ENCODE results near the gene ACVR1C.
"Not testable (repeated sequence)": the region's sequence is repeated elsewhere in the genome, so short reads cannot be mapped to it uniquely, and the experiment has no call there.

The ACVR1C gene

DNA sequence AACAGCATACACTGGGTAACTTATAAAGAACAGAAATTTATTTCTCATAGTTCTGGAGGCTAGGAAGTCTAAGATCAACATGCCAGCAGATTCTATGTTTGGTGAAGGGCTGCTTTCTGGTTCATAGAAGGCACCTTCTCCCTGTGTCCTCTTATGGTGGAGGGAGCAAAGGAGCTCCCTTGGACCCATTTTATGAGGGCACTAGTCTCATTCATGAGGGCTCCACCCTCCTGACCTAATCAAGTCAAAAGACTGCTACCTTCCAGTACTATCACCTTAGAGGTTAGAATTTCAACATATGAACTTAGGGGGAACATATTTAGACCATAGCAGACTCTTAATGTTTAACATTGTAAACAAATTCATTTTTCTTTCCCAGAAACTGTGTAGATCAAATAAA, 54.5 kb downstream of the ACVR1C start:
- DNase-seq (ENCODE audit: low read depth) = no peak

GRCh38 chr2:157572725-157573124, 55.9 kb downstream of the ACVR1C start:
- no peak for DNase-seq (ENCODE audit: low read depth)

GRCh38 chr2:157566623-157567022, 62.0 kb downstream of the ACVR1C start:
- DNase-seq (ENCODE audit: low read depth) = not testable (repeated sequence)

DNA sequence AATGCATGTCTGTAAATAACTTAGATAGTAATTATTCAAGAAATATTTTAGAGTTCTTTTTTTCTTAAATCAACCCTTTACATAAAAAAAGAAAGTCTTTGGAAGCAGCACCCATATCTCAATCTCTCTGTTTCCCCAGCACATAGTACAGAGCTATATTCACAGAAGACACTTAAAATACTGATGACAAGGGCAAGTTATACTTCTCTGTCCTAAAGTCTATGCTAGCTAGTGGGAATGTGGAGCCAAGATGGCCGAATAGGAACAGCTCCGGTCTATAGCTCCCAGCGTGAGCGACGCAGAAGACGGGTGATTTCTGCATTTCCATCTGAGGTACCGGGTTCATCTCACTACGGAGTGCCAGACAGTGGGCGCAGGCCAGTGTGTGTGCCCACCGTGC, 62.6 kb downstream of the ACVR1C start:
- DNase-seq (ENCODE audit: low read depth) = not testable (repeated sequence)

DNA sequence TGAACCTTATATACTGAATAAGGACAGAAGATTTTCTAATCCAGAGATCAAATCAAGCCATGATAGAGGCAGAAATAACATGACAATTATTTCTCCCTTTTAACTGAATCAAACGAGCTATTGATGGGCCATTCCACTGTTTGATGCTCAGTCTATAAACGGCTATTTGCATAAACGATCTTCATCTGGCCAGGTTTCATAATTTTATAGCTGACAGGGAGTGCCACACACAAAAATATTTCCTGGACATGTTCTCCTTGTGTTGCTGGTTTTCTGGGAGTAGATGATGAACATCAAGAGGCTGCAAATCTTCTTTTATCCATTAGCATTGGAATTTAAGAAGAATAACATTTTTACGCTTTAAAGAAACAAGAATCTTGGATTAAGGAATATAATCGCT, 63.1 kb downstream of the ACVR1C start:
- DNase-seq (ENCODE audit: low read depth) = no peak

DNA sequence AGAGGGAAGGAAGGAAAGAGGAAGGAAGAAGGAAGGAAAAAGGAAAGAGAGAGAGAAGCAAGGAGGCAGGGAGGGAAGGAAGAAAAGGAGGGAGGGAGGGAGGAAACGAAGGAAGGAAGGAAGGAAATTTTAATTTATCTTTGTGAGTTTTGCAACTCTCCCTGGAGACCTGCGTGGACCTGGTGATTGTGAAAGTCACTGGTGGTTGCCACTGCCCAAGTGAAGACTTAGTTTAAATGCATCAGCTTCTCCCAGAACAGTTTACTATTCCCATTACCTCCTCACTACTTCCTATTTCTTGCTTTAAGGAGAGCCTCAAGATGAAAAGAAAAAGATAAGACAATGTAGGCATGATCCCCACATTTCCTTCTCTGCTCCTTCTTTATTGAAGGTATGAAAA, 68.8 kb downstream of the ACVR1C start:
- DNase-seq (ENCODE audit: low read depth) = no peak

DNA sequence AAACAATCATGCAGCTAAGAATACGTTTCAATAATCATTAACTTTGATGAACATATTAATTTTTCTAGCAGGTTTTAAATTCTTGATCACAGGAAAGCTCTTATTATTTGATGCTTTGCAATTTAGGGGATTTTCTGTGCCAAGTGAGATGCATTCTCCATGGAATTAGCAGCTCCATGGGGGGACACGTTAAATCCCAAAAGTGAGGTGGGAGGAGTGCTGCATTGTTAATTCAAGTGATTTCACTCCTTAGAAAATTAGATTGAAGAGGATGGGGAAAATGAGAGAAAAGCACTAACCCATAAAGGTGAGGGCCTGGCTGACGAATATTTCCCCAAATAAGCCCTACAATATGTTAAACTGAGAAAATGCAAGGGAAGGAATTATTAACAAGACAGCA, 69.2 kb downstream of the ACVR1C start:
- DNase-seq (ENCODE audit: low read depth) = no peak

DNA sequence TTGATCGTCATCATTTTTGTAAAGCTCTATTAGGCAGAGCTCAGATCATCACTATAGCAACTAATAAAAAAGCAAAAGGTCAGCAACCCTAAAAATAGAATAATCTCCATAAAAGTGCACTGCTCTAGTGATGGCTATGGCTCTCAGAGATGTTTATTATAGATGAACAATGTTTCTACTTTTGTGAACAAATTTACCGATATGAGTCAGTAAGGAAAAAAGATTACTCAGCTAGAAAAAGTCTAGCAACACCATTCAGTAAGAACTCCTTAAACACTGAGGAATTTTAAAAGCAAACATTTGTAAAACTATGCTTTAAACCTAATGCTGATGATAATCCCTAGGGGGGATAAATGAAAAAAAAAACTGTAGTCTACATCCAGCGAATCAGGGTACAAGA, 69.6 kb downstream of the ACVR1C start:
- DNase-seq (ENCODE audit: low read depth) = no peak

DNA sequence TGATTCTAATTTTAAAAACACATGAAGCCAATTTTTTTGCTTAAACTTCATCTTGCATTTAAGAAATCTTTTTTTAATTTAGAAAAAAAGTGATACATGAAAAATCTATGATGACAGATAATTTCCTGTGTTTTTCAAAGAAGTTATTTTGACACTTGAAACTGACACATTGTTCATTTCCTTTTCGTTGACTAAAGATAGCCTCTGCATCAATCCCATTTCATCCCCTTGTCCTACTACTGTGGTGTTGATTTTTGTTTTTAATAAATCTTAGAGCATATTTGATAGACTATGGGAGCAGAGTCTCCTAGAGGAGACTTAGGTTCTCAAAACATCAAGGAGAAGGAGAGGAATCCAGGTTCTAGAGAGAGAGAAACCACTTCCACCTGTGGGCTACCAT, 70.9 kb downstream of the ACVR1C start:
- DNase-seq (ENCODE audit: low read depth) = no peak

DNA sequence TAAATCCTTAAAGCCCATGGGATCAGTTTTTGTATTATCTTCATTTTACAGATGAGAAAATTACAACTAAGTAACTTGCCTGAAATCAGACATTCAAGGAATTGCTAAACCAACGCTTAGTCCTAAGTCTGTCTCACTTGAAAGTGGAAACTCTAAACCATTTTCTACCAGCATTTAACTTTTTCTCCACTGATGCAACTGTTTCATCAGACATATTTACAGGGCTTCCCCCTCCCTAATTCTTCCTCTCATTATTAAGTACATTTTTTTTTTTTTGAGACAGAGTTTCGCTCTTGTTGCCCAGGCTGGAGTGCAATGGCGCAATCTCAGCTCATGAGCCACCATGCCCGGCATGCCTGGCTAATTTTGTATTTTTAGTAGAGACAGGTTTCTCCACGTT, 88.6 kb downstream of the ACVR1C start:
- no peak for DNase-seq (ENCODE audit: low read depth)

- DNase-seq (ENCODE audit: low read depth) = no peak
Observed at GRCh38 chr2:157538064-157538463, 90.6 kb downstream of the ACVR1C start.

- DNase-seq (ENCODE audit: low read depth) = no peak
Observed at GRCh38 chr2:157536815-157537214, 91.8 kb downstream of the ACVR1C start.

- DNase-seq (ENCODE audit: low read depth) = no peak
Observed at GRCh38 chr2:157528963-157529751, 99.5 kb downstream of the ACVR1C start.

GRCh38 chr2:157526070-157526469, 102.6 kb downstream of the ACVR1C start:
- DNase-seq (ENCODE audit: low read depth) = no peak

GRCh38 chr2:157523270-157524247, 105.1 kb downstream of the ACVR1C start:
- DNase-seq (ENCODE audit: low read depth) = no peak

DNA sequence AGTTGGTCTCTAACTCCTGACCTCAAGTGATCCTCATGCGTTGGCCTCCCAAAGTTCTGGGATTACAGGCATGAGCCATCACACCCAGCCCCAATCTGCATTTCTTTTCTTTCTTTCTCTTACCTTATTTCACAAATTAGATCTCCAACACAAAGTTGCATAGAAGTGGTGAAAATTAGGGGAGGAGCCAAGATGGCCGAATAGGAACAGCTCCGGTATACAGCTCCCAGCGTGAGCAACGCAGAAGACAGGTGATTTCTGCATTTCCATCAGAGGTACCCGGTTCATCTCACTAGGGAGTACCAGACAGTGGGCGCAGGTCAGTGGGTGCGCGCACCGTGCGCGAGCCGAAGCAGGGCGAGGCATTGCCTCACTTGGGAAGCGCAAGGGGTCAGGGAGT, 113.7 kb downstream of the ACVR1C start:
- not testable (repeated sequence) for DNase-seq (ENCODE audit: low read depth)

- no peak for DNase-seq (ENCODE audit: low read depth)
Observed at GRCh38 chr2:157509744-157510143, 118.9 kb downstream of the ACVR1C start.

DNA sequence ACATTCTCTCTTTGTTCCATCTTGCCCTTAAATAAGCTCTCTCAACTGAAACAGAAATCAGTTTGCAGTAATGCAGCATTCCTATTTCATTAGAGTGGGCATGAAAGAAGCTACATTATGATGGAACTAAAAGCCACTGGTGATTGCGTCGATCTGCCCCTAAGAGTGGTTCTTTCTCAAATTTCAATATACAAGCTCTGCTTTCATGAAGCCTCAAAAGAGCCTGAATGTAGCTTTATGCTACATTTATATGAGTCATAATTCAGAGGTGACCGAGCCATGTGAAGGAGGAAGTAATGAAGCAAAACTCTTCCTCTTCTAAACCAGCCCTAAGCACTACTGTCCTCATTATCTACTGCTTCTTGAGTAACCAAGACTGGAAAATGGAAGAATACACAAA, 120.0 kb downstream of the ACVR1C start:
- no peak for DNase-seq (ENCODE audit: low read depth)

- DNase-seq (ENCODE audit: low read depth) = no peak
Observed at GRCh38 chr2:157506586-157506985, 122.1 kb downstream of the ACVR1C start.

DNA sequence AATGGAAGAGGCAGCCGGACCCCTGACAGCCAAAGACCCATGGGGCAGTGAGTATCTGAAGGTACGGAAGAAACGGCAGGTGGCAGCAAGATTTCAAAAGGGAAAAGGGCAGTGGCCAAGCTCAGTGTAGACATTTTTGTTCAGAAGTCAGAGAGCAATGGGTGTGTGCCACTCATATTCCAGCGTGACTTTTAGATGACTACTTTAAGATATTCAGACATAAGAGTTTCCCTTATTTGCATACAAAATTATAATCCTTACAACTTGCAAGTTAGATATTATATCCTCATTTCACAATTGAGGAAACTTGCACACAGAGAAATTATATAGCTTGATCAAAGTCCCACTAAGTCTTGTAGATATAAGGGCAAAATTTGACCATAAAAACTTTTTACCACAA, 124.0 kb downstream of the ACVR1C start:
- no peak for DNase-seq (ENCODE audit: low read depth)

DNA sequence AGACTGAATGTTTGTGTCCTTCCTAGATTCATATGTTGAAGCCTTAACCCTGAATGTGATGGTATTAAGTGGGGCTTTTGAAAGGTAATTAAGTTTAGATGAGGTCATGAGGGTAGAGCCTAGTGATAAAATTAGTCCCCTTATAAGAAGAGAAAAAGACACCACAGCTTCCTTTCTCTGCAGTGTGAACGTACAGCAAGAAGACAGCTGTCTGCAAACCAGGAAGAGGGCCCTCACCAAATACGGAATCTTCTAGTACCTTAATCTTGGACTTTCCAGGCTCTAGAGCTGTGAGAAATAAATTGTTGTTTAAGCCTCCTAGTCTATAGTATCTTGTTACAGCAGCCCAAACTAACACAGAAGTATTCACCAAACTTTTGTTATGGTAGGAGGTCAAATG, 127.6 kb downstream of the ACVR1C start:
- DNase-seq (ENCODE audit: low read depth) = no peak

GRCh38 chr2:157500334-157500733, 128.3 kb downstream of the ACVR1C start:
- DNase-seq (ENCODE audit: low read depth) = no peak

GRCh38 chr2:157498483-157498882, 130.2 kb downstream of the ACVR1C start:
- DNase-seq (ENCODE audit: low read depth) = no peak
